ENCODE data around the gene TAC3. TPM values are rescaled to one million over a fixed set of nuclear protein-coding genes. Genes with fewer than 3 reads are reported as not detected.

The TAC3 gene
- total and polyA plus RNA-seq, 2 of the 4 experiments (the other 2 are of a cell fraction) = 0.94 TPM; not detected in 1

GRCh38 chr12:56996793-56997545, 19.4 kb downstream of the TAC3 start:
- 78% methylated on average over 2 of the region's 12 CpGs; no CpG with 5 or more reads in 1 of the 2 experiments for WGBS, 2 experiments (ENCODE audit: extremely low coverage in 2 of 2, insufficient read length in 1 of 2)
- DNase-seq (no peak), ATAC-seq (ENCODE audit: low read depth) (no peak)
- peaks cover 17% of the 10 kb centered on the region for H3K9me1 ChIP-seq (ENCODE audit: insufficient read depth, low read length)
- H3K18ac ChIP-seq (ENCODE audit: low read depth, low read length) = no peak overlapping the region
- no peak overlapping the region for H3K27ac ChIP-seq (ENCODE audit: insufficient read depth, low read length)
- peaks cover 28% of the 10 kb centered on the region for H3K36me3 ChIP-seq (ENCODE audit: control insufficient read depth, insufficient read depth, low read length)
- H4K8ac ChIP-seq (ENCODE audit: low read depth in 2 of 2, low read length in 2 of 2) = no peak overlapping the region
- H3K4me2 ChIP-seq (ENCODE audit: low read depth, low read length) = no peak overlapping the region
- H3K56ac ChIP-seq (ENCODE audit: extremely low read depth, insufficient read depth, low read length) = no peak overlapping the region
- no peak overlapping the region for H3K23ac ChIP-seq (ENCODE audit: low read depth, low read length)
- POLR2A ChIA-PET (ENCODE audit: unreplicated experiment) = no interaction called here
- H4K20me1 ChIP-seq (ENCODE audit: insufficient read depth, low read length) = peaks cover 35% of the 10 kb centered on the region
- H2AK5ac ChIP-seq (ENCODE audit: low read depth, low read length) = no peak overlapping the region
- H3K9ac ChIP-seq (ENCODE audit: low read depth, low read length) = no peak overlapping the region
- TF ChIP-seq MAZ (IDR thresholded peaks at IDR 0.05; ENCODE audit: borderline replicate concordance, low read depth, low read length) (no peak), BHLHE40 (IDR thresholded peaks at IDR 0.05; ENCODE audit: low read depth, low read length) (no peak), RCOR1 (IDR thresholded peaks at IDR 0.05; ENCODE audit: insufficient replicate concordance, low read length) (no peak)
- H2BK5ac ChIP-seq (ENCODE audit: low read depth, low read length, poor library complexity, severe bottlenecking) = no peak overlapping the region
- intact Hi-C loops (cut with micrococcal nuclease) = no loop called here
- no peak overlapping the region for H2AFZ ChIP-seq (replicated peaks; ENCODE audit: low read length, poor library complexity)
- no peak overlapping the region for H4K91ac ChIP-seq (ENCODE audit: insufficient read depth, low read depth, low read length)
- H3K79me1 ChIP-seq (ENCODE audit: low read depth in 1 of 2, low read length in 2 of 2) = peaks cover 11 to 41% of the 10 kb centered on the region in 2 experiments
- no peaks in the 10 kb centered on the region for H3K9me3 ChIP-seq (ENCODE audit: control insufficient read depth, insufficient read depth, low read length)
- H3K27me3 ChIP-seq (ENCODE audit: control insufficient read depth, insufficient read depth, low read length) = no peaks in the 10 kb centered on the region
- H2BK120ac ChIP-seq (ENCODE audit: low read depth, low read length) = no peak overlapping the region
- CTCF ChIA-PET = no interaction called here
- H2BK15ac ChIP-seq (ENCODE audit: low read depth, low read length) = no peak overlapping the region
- dilution Hi-C loops (cut with HindIII; ENCODE audit: low sequenced_read_pairs, unreplicated experiment) = no loop called here
- peaks cover 6% of the 10 kb centered on the region for H3K4me1 ChIP-seq (ENCODE audit: control insufficient read depth, insufficient read depth, low read length)
- H3K4ac ChIP-seq (ENCODE audit: low read depth, low read length) = no peak overlapping the region
- H3K14ac ChIP-seq (replicated peaks; ENCODE audit: low read depth, low read length) = no peak overlapping the region
- H2BK20ac ChIP-seq (ENCODE audit: low read depth, low read length) = no peak overlapping the region
- no peak overlapping the region for H2AK9ac ChIP-seq (replicated peaks; ENCODE audit: low read depth, low read length, poor library complexity)
- H4K5ac ChIP-seq (ENCODE audit: low read depth, low read length) = no peak overlapping the region
- no peak overlapping the region for H3K4me3 ChIP-seq (ENCODE audit: insufficient read depth, low read depth, low read length)
- in situ Hi-C loops (cut with MboI; ENCODE audit: low sequenced_read_pairs) = loop anchor here (25.0 kb wide), 1 partner anchor 485 kb away; the partner anchor contains the start of gene RBMS2
- no TSS peak for BruUV-seq (replicated peaks)
